ENCODE results near the gene PRPF6. TPM values are rescaled to one million over a fixed set of nuclear protein-coding genes. Genes with fewer than 3 reads are reported as not detected.
A peak's percentile ranks its signal among the peaks of the same experiment; 100 is the strongest.

PRPF6 gene
- total RNA-seq, 1 experiment from 2014 or later: 88.4 TPM

DNA sequence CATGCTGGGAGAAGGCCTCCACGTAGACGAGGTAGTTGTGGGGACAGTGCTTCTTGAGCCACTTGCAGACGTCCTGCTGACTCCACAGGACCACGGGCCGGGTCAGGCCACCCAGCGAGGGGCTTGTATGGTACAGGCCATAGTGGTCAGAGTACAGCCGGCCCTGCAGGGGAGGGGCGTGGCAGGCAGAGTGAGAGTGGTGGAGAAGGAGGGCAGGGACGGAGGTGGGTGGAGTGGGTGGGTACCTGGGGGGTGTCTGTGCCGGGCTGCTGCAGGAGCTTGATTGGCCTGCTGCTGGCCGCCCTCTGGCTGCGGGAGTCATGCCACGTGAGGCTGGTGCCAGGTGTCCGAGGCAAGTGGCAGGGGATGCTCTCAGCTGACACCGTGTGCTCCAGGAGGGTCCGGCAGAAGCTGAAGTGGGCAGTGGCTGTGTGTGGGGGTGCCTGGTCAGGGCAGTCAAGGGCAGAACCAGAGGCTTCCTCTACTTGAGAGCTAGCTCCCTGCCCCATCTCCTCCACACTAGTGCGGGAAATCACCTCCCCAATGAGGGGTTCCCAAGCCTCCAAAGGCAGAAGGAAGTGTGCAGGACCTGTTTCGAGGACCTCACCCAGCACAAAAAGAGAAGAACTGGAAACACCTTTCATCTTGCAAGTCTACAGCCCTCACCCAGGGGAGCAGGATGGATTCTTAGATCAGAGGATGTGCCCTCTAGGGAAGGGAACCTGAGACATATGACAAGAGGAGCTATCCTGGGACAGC lies 3.8 kb upstream of the PRPF6 start:
- in situ Hi-C loops (cut with HindIII; ENCODE audit: low pct_unique_long_range_greater_than_20kb, low sequenced_read_pairs): no loop called here
- H3K27me3 ChIP-seq (ENCODE audit: control insufficient read depth, insufficient read depth, low read length): no peaks in the 10 kb centered on the region
- no TSS peak for BruUV-seq (replicated peaks)
- CTCF ChIA-PET: interaction anchor here (0.6 kb wide), 1 partner anchor 13 kb away, joined by 4 read pairs; no protein-coding TSS in a partner anchor
- TF ChIP-seq TCF7L2 (IDR thresholded peaks at IDR 0.05; ENCODE audit: low read depth, low read length) (no peak), POLR2AphosphoS5 (IDR thresholded peaks at IDR 0.05; ENCODE audit: low read depth, low read length) (no peak), SIN3A (IDR thresholded peaks at IDR 0.05; ENCODE audit: borderline replicate concordance, insufficient read depth, low read depth, low read length) (no peak)
- TF ChIP-seq, protein P1, sequence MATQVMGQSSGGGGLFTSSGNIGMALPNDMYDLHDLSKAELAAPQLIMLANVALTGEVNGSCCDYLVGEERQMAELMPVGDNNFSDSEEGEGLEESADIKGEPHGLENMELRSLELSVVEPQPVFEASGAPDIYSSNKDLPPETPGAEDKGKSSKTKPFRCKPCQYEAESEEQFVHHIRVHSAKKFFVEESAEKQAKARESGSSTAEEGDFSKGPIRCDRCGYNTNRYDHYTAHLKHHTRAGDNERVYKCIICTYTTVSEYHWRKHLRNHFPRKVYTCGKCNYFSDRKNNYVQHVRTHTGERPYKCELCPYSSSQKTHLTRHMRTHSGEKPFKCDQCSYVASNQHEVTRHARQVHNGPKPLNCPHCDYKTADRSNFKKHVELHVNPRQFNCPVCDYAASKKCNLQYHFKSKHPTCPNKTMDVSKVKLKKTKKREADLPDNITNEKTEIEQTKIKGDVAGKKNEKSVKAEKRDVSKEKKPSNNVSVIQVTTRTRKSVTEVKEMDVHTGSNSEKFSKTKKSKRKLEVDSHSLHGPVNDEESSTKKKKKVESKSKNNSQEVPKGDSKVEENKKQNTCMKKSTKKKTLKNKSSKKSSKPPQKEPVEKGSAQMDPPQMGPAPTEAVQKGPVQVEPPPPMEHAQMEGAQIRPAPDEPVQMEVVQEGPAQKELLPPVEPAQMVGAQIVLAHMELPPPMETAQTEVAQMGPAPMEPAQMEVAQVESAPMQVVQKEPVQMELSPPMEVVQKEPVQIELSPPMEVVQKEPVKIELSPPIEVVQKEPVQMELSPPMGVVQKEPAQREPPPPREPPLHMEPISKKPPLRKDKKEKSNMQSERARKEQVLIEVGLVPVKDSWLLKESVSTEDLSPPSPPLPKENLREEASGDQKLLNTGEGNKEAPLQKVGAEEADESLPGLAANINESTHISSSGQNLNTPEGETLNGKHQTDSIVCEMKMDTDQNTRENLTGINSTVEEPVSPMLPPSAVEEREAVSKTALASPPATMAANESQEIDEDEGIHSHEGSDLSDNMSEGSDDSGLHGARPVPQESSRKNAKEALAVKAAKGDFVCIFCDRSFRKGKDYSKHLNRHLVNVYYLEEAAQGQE (IDR thresholded peaks at IDR 0.05; ENCODE audit: insufficient read depth in 1 of 2, low read depth in 2 of 2, low read length in 1 of 2): no peak
- TF ChIP-seq, protein P2, sequence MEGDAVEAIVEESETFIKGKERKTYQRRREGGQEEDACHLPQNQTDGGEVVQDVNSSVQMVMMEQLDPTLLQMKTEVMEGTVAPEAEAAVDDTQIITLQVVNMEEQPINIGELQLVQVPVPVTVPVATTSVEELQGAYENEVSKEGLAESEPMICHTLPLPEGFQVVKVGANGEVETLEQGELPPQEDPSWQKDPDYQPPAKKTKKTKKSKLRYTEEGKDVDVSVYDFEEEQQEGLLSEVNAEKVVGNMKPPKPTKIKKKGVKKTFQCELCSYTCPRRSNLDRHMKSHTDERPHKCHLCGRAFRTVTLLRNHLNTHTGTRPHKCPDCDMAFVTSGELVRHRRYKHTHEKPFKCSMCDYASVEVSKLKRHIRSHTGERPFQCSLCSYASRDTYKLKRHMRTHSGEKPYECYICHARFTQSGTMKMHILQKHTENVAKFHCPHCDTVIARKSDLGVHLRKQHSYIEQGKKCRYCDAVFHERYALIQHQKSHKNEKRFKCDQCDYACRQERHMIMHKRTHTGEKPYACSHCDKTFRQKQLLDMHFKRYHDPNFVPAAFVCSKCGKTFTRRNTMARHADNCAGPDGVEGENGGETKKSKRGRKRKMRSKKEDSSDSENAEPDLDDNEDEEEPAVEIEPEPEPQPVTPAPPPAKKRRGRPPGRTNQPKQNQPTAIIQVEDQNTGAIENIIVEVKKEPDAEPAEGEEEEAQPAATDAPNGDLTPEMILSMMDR (IDR thresholded peaks at IDR 0.05): no peak
- POLR2A ChIA-PET: interaction anchor here (0.6 kb wide), 1 partner anchor 258 kb away, joined by 5 read pairs; no protein-coding TSS in a partner anchor
- H3K4me1 ChIP-seq (ENCODE audit: control insufficient read depth, insufficient read depth, low read length): peaks cover 48% of the 10 kb centered on the region
- no peak for ATAC-seq
- intact Hi-C loops (cut with micrococcal nuclease; ENCODE audit: unreplicated experiment): no loop called here
- no peak for DNase-seq (ENCODE audit: low read depth, low spot score)
- no peak overlapping the region for H3K4me3 ChIP-seq (ENCODE audit: low read depth in 2 of 2, low read length in 2 of 2)
- H3K36me3 ChIP-seq (ENCODE audit: control insufficient read depth, insufficient read depth, low read length): peaks cover 3% of the 10 kb centered on the region; the same call in 1 of the 2 replicates
- H3K27ac ChIP-seq (ENCODE audit: low read length): peak overlapping the region; percentile 75
- no peaks in the 10 kb centered on the region for H3K9me3 ChIP-seq (ENCODE audit: control insufficient read depth, insufficient read depth, low read depth, low read length)

DNA sequence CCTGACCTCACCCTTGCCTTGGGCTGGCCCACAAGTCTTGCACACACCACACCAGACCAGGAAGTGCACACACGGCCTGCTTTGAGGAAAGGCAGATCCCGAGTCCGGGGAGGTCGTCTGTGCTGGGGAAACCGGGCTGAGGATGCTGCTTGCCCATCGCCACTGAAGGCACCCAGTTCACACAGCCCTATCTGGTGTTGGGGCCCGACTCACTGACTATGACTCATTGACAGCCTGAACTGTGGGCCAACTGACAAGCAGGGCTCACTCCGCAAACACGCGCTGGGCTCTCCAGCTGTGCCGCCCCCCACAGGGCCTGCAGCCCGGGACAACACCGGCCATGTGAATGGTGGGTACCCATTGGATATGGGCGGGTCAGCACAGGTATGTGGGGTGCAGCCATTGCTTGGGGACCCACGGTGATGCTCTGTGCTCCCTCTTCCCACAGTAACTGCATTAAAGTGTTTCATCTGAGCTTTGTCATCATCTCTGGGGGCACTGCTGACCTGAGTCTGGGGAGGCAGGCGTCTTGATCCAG lies 3.1 kb upstream of the PRPF6 start:
- no peaks in the 10 kb centered on the region for H3K9me3 ChIP-seq (ENCODE audit: control insufficient read depth, insufficient read depth, low read depth, low read length)
- DNase-seq (ENCODE audit: low read depth, low spot score): no peak
- POLR2A ChIA-PET: no interaction called here
- BruUV-seq (replicated peaks): no TSS peak
- H3K4me3 ChIP-seq (ENCODE audit: low read depth in 2 of 2, low read length in 2 of 2): peak overlapping the region in 1 of 2 experiments; percentile 62; a peak in 3 of 4 replicates
- peak; percentile 40 for ATAC-seq
- in situ Hi-C loops (cut with HindIII; ENCODE audit: low pct_unique_long_range_greater_than_20kb, low sequenced_read_pairs) (no loop called here), intact Hi-C loops (cut with micrococcal nuclease; ENCODE audit: unreplicated experiment) (no loop called here)
- peaks cover 3% of the 10 kb centered on the region; the same call in 1 of the 2 replicates for H3K36me3 ChIP-seq (ENCODE audit: control insufficient read depth, insufficient read depth, low read length)
- no peaks in the 10 kb centered on the region for H3K27me3 ChIP-seq (ENCODE audit: control insufficient read depth, insufficient read depth, low read length)
- CTCF ChIA-PET: interaction anchor here (0.6 kb wide), 1 partner anchor 12 kb away, joined by 4 read pairs; no protein-coding TSS in a partner anchor
- peaks cover 50% of the 10 kb centered on the region for H3K4me1 ChIP-seq (ENCODE audit: control insufficient read depth, insufficient read depth, low read length)
- TF ChIP-seq TCF7L2 (IDR thresholded peaks at IDR 0.05; ENCODE audit: low read depth, low read length): no peak
- peak; percentile 92 for TF ChIP-seq SIN3A (IDR thresholded peaks at IDR 0.05; ENCODE audit: borderline replicate concordance, insufficient read depth, low read depth, low read length)
- TF ChIP-seq, protein P1 (IDR thresholded peaks at IDR 0.05; ENCODE audit: insufficient read depth in 1 of 2, low read depth in 2 of 2, low read length in 1 of 2): no peak
- TF ChIP-seq, protein P2 (IDR thresholded peaks at IDR 0.05): no peak
- no peak; the same call in 1 of the 2 replicates for TF ChIP-seq POLR2AphosphoS5 (IDR thresholded peaks at IDR 0.05; ENCODE audit: low read depth, low read length)
- H3K27ac ChIP-seq (ENCODE audit: low read length): peak overlapping the region; percentile 84
